ENCODE results near the gene C1orf185.
"Not testable (repeated sequence)": the region's sequence is repeated elsewhere in the genome, so short reads cannot be mapped to it uniquely, and the experiment has no call there.

The C1orf185 gene

GRCh38 chr1:51133045-51133444 lies 31.0 kb downstream of the C1orf185 start:
- H3K27ac ChIP-seq (replicated peaks), result no peak overlapping the region
- DNase-seq (ENCODE audit: low read depth in 1 of 2, low spot score in 1 of 2), result no peak
- H3K4me3 ChIP-seq (replicated peaks; ENCODE audit: insufficient read depth, low read length), result no peak overlapping the region
- TF ChIP-seq CTCF (IDR thresholded peaks at IDR 0.05; ENCODE audit: insufficient read depth, low read length), result no peak
- TF ChIP-seq POLR2AphosphoS5 (IDR thresholded peaks at IDR 0.05; ENCODE audit: low read depth), result no peak
- no peak for TF ChIP-seq SPI1 (IDR thresholded peaks at IDR 0.05; ENCODE audit: borderline replicate concordance, low read depth)
- TF ChIP-seq REST (IDR thresholded peaks at IDR 0.05; ENCODE audit: insufficient replicate concordance, low read depth), result no peak
- no peak for TF ChIP-seq GABPA (IDR thresholded peaks at IDR 0.05; ENCODE audit: low read depth)
- H3K27me3 ChIP-seq (ENCODE audit: insufficient read depth, poor library complexity, severe bottlenecking), result no peaks in the 10 kb centered on the region

GRCh38 chr1:51137696-51138095 lies 35.7 kb downstream of the C1orf185 start:
- H3K27ac ChIP-seq (replicated peaks); H3K4me3 ChIP-seq (replicated peaks; ENCODE audit: insufficient read depth, low read length); DNase-seq (ENCODE audit: low read depth in 1 of 2, low spot score in 1 of 2); H3K27me3 ChIP-seq (ENCODE audit: insufficient read depth, poor library complexity, severe bottlenecking): not testable (repeated sequence)

GRCh38 chr1:51139474-51139873 lies 37.4 kb downstream of the C1orf185 start:
- no peak for DNase-seq (ENCODE audit: low read depth in 1 of 2, low spot score in 1 of 2)
- Histone ChIP-seq H3K4me3 (replicated peaks; ENCODE audit: insufficient read depth, low read length) (no peak overlapping the region), H3K27ac (replicated peaks) (no peak overlapping the region), H3K27me3 (ENCODE audit: insufficient read depth, poor library complexity, severe bottlenecking) (no peaks in the 10 kb centered on the region)
- TF ChIP-seq SPI1 (IDR thresholded peaks at IDR 0.05; ENCODE audit: borderline replicate concordance, low read depth), result no peak
- TF ChIP-seq CTCF (IDR thresholded peaks at IDR 0.05; ENCODE audit: insufficient read depth, low read length), result no peak
- TF ChIP-seq POLR2AphosphoS5 (IDR thresholded peaks at IDR 0.05; ENCODE audit: low read depth), result no peak
- no peak for TF ChIP-seq GABPA (IDR thresholded peaks at IDR 0.05; ENCODE audit: low read depth)
- TF ChIP-seq REST (IDR thresholded peaks at IDR 0.05; ENCODE audit: insufficient replicate concordance, low read depth), result no peak

GRCh38 chr1:51147394-51147793 lies 45.4 kb downstream of the C1orf185 start:
- no peak for TF ChIP-seq REST (IDR thresholded peaks at IDR 0.05; ENCODE audit: insufficient replicate concordance, low read depth)
- no peak for TF ChIP-seq CTCF (IDR thresholded peaks at IDR 0.05; ENCODE audit: insufficient read depth, low read length)
- no peak for TF ChIP-seq SPI1 (IDR thresholded peaks at IDR 0.05; ENCODE audit: borderline replicate concordance, low read depth)
- TF ChIP-seq POLR2AphosphoS5 (IDR thresholded peaks at IDR 0.05; ENCODE audit: low read depth), result no peak
- TF ChIP-seq GABPA (IDR thresholded peaks at IDR 0.05; ENCODE audit: low read depth), result no peak
- no peak for DNase-seq (ENCODE audit: low read depth in 1 of 2, low spot score in 1 of 2)
- Histone ChIP-seq H3K27me3 (ENCODE audit: insufficient read depth, poor library complexity, severe bottlenecking) (no peaks in the 10 kb centered on the region), H3K27ac (replicated peaks) (no peak overlapping the region), H3K4me3 (replicated peaks; ENCODE audit: insufficient read depth, low read length) (no peak overlapping the region)

Measured in HL-60 (cell line).